SU-DHL-6 (cell line): ENCODE results near the gene SMOC2.

ENCODE experiments used
- EZH2phosphoT487 ChIP-seq: fragments of 200-600 bp; sonication (generic), shearing (Covaris generic); conservative IDR thresholded peaks from 2 replicates; pipeline ENCODE4 v1.6.1; 2018; ENCODE audit warnings: mild to moderate bottlenecking, antibody characterized with exemption, low read length, moderate library complexity, mixed read lengths
- TF ChIP-seq, protein P1 (sequence below): fragments of 200-600 bp; sonication (generic); IDR thresholded peaks from one replicate; pipeline ENCODE4 v1.5.1; 2017; ENCODE audit warnings: antibody characterized with exemption, mild to moderate bottlenecking, low read length, moderate library complexity; ENCODE audit not compliant: insufficient read depth, poor library complexity, severe bottlenecking

DNA sequence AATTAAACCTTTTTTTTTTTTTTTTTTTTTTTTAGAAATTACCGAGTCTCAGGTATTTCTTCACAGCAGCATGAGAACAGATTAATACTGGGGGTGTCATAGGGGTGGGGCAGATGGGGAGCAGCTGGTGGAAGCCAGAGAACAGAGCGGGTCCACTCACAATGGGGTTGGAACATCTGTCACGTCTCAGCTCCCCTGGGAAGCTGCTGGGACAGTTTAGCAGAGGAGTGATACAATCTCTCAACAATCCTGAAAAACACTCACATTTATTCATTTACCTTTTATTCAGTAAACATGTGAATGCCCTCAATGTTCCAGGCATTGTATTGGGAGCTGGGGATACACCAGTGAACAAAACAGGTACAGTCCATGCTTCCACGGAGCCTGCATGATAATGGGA lies 162.2 kb downstream of the SMOC2 start:
- TF ChIP-seq, protein P1, sequence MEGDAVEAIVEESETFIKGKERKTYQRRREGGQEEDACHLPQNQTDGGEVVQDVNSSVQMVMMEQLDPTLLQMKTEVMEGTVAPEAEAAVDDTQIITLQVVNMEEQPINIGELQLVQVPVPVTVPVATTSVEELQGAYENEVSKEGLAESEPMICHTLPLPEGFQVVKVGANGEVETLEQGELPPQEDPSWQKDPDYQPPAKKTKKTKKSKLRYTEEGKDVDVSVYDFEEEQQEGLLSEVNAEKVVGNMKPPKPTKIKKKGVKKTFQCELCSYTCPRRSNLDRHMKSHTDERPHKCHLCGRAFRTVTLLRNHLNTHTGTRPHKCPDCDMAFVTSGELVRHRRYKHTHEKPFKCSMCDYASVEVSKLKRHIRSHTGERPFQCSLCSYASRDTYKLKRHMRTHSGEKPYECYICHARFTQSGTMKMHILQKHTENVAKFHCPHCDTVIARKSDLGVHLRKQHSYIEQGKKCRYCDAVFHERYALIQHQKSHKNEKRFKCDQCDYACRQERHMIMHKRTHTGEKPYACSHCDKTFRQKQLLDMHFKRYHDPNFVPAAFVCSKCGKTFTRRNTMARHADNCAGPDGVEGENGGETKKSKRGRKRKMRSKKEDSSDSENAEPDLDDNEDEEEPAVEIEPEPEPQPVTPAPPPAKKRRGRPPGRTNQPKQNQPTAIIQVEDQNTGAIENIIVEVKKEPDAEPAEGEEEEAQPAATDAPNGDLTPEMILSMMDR, result no peak
- no peak for TF ChIP-seq EZH2phosphoT487
